ENCODE data around the gene NAA15.
"Not testable (repeated sequence)": the region's sequence is repeated elsewhere in the genome, so short reads cannot be mapped to it uniquely, and the experiment has no call there.

The NAA15 gene

DNA sequence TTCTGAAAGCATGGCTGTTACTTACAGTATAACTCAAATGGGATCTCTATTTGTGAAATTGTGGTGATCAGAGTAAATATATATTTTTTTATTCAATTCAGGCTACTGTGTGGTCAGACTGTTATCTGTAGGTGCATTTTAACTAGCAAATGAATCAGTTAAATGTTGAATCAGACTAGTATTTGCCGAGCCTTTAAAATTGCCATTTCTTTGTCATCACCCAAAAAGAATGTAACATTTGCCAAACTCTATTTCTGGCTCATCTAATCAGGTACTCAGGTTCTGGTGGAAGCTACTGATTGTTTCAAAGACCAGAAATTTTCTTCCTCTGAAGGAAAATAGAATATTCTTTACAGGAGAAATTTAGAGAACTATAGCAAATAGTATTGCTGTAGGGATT is 1.8 kb upstream of the NAA15 start:
- no peak for DNase-seq

DNA sequence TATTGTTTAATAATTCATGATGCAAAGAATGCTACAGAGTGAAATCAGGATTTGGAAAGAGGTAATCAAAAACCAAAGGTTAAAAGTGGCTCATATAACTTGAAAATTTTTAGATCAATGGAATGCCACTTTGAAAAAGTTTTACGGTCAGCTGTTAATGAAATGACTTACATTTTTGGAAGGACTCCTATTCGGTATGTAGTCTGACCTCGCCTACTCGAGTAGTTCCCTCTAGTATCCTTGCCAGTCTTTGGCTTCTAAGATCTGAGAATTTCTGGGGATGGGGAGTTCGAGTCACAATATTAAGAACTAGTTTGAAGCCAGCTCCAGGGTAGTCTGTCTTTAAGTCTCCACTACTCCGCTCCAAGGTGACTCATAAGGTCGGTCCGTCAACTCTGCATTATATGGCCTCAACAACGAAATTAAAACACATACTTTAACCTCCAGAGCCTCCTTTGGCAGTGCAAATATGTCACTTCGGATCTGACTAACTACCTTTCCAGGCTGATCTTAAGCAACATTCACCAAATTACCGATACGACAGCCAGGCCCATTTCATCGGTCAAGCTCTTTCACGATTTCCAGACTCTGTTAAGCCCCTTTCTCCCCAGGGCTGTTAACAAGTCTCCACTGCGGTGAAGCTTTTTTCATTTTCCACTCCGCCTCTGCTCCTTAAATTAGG is 733 bp upstream of the NAA15 start:
- DNase-seq: peak; percentile 36

DNA sequence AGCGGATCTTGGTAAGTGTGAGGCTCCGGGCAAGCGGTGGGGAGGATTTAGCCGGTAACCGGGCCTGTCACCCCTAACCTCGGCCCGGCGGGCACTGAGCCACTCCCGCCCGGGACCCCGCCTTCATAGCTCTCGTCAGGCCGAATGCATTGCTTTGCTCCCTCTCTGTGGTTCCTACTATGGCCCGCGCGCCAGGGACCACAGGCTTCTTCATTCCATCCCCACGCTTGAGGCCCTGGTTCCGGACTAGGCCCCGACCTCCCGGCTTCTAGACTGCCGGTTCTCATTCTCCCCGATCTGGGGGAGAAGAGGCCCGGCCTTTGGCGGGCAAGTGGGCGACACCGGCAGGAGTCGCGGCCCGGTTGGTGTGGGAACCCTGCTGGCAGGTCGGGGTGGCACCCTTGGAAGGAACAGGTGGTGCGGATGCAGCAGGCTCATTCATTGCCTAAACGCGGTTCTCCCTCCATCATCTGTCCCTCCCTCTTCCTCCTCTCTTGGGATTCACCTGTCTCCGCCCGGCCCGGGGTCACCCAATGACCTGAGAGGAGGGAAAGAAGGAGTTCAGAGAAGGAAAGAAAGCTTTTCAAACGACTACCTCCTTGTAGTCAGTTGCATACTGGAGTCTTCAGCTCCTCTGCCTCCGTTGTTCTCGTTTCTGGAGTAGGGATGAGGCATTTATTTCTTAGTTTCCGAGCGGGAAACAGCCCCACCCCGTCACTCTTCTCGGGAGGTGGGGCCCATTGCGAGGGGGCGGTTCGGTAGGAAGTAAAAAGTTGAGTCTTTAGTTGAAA is 711 bp downstream of the NAA15 start, which contains the start of gene NDUFC1:
NDUFC1 (minus strand) TSS at position 657 of the 791 bp plus-strand sequence. CDS start 6,679 bp downstream, outside the sequence.
- DNase-seq: peak; percentile 75

- no peak for DNase-seq
These were observed 3.6 kb downstream of the NAA15 start for GRCh38 chr4:139304920-139305319.

- no peak for DNase-seq
These were observed 10.6 kb downstream of the NAA15 start for GRCh38 chr4:139311909-139312308.

DNA sequence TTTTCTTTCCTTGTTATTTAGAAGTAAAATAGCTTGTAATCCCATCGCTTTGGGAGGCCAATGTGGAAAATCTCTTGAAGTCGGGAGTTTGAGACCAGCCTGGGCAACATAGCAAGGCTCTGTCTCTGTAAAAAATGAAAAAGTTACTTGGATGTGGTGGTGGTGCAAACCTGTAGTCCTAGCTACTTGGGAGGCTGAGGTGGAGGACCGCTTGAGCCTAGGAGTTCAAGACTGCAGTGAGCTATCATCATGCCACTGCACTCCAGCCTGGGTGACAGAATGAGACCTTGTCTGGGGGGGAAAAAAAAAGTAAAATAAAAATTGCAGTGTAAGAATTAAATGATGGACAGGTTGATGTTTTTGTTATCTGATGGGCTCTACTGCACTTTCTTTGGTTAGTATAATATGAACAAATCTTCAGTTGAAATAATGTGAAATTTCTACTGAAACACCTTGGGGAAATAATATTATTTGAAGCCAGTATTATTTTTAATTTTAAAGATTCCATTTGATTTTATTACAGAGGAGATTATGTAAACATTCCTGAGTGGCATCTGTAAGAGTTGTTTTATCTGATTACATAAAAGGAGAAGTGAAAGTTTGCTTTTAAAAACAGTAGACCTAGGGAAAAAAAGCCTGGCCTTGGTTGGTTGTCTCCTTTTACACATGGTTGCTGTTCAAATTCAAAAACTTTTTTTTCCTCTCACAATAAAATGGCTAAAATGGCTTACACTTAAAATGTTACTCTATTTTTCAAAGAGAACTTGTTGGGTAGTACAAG is 11.4 kb downstream of the NAA15 start:
- no peak for DNase-seq

GRCh38 chr4:139313414-139313813 is 12.1 kb downstream of the NAA15 start:
- DNase-seq: not testable (repeated sequence)

GRCh38 chr4:139314047-139314800 is 12.9 kb downstream of the NAA15 start:
- DNase-seq: peak; percentile 40

GRCh38 chr4:139315221-139315675 is 13.9 kb downstream of the NAA15 start:
- no peak for DNase-seq

GRCh38 chr4:139316733-139317132 is 15.4 kb downstream of the NAA15 start:
- DNase-seq: no peak

GRCh38 chr4:139317635-139318034 is 16.3 kb downstream of the NAA15 start:
- no peak for DNase-seq

GRCh38 chr4:139319571-139319970 is 18.3 kb downstream of the NAA15 start:
- no peak for DNase-seq

DNA sequence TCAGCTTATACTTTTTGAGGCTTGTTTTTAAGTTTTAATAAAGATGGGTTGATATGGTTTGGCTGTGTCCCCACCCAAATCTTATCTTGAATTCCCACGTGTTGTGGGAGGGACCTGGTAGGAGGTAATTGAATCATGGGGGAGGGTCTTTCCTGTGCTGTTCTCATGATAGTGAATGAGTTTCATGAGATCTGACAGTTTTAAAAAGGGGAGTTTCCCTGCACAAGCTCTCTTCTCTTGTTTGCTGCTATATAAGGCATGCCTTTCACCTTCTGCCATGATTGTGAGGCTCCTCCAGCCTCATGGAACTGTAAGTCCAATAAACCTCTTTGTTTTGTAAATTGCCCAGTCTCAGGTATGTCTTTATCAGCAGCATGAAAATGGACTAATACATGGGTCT is 20.8 kb downstream of the NAA15 start:
- not testable (repeated sequence) for DNase-seq

- not testable (repeated sequence) for DNase-seq
These were observed 21.2 kb downstream of the NAA15 start for GRCh38 chr4:139322541-139322940.

GRCh38 chr4:139324620-139325019 is 23.3 kb downstream of the NAA15 start:
- DNase-seq: no peak

DNA sequence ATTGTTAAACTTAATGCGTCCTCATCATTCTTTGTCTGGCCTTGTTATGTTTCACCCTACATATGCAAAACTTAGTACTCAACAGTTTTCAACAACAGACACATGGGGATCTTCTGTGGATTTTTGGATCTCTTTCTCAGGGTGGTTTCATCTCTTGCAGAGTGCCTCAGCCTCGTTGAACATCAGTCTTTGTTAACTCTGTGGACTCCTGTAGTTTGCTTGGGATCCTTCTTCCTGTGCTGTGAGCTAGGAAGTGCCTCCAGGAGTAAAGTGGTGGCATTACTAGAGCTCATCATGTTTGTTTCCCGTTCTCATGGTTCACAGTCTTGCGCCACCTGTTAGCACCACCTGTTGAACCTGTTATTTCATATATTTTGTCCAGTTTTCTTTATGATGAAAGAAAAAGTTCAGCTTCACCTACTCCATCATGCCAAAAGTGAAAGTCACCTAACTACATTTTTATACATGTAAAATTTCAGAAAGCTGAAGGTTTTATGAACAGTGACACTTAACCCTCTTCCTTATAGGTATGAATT is 28.4 kb downstream of the NAA15 start:
- no peak for DNase-seq

GRCh38 chr4:139330283-139330682 is 29.0 kb downstream of the NAA15 start:
- no peak for DNase-seq

DNA sequence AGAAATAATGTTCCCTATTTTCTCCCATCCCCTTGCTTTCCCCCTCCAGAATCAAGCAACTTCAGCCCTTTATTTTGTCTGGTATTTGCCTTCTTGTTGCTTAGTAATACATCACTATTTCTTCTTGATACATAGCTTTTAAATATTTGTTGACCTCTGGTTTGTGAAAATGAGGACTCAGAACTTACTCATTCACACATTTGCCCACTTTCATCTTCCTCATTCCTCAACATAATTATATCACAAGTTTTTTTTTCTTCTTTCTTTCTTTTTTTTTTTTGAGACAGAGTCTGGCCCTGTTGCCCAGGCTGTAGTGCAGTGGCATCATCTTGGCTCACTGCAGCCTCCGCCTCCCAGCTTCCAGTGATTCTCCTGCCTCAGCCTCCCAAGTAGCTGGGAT is 29.9 kb downstream of the NAA15 start:
- DNase-seq: no peak

- no peak for DNase-seq
These were observed 31.7 kb downstream of the NAA15 start for GRCh38 chr4:139333046-139333445.

GRCh38 chr4:139337612-139338011 is 36.3 kb downstream of the NAA15 start:
- DNase-seq: no peak

GRCh38 chr4:139361301-139361700 is 60.0 kb downstream of the NAA15 start:
- no peak for DNase-seq

GRCh38 chr4:139367421-139368090 is 66.3 kb downstream of the NAA15 start:
- DNase-seq: no peak

All from CD4-positive, alpha-beta T cell treated with Interleukin-21 for 1 hour (primary cell).